Endothelial cell of umbilical vein (primary cell): ENCODE measurements around the gene CCDC187.

ENCODE experiments used
- CTCF ChIP-seq, 2 donors: IDR thresholded peaks; 1 replicate in 1 of 2; 2 replicates in 1 of 2; pipeline ENCODE4 v1.5.1; 2011; ENCODE audit warnings: low read length in 2 of 2, mild to moderate bottlenecking in 2 of 2, moderate library complexity in 2 of 2, control low read depth in 1 of 2, inconsistent platforms in 1 of 2, low read depth in 1 of 2; ENCODE audit not compliant: insufficient read depth in 1 of 2; ENCODE audit errors: extremely low read depth in 1 of 2
- EZH2 ChIP-seq: IDR thresholded peaks from 2 replicates; pipeline ENCODE4 v1.6.1; 2012; ENCODE audit warnings: borderline replicate concordance, low read depth, mild to moderate bottlenecking, moderate library complexity, low read length, inconsistent platforms; ENCODE audit not compliant: severe bottlenecking
- FOS ChIP-seq: IDR thresholded peaks from 2 replicates; pipeline ENCODE4 v1.6.1; 2011; ENCODE audit warnings: mild to moderate bottlenecking, low read length, moderate library complexity, borderline replicate concordance; ENCODE audit not compliant: insufficient read depth
- JUN ChIP-seq: IDR thresholded peaks from 2 replicates; pipeline ENCODE4 v1.6.1; 2011; ENCODE audit warnings: borderline replicate concordance, low read depth; ENCODE audit not compliant: insufficient read length, insufficient read depth
- POLR2A ChIP-seq: IDR thresholded peaks from 2 replicates; pipeline ENCODE4 v1.6.1; 2012; ENCODE audit warnings: low read depth, mild to moderate bottlenecking, control low read depth, low read length
- POLR2AphosphoS5 ChIP-seq: IDR thresholded peaks from 2 replicates; pipeline ENCODE4 v1.6.1; 2012; ENCODE audit warnings: low read depth, mild to moderate bottlenecking, control low read depth, low read length, moderate library complexity; ENCODE audit not compliant: insufficient read depth

DNA sequence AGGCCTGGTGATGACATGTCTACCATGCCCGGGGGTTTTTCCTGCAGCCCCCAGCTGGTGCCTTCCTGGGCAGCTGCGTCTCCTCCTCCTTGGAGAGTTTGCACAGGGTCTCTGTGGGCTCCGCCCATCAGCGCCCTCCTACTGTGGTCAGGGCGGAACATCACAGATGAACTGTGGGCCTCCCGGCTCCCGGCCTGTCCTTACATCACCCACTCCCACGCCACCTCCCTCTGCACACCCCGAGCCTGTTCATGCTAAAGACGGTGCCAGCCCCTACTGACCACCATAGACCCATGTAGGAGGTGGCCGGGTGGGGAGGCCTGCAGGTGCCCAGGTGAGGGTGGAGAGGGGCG lies 36.0 kb upstream of the CCDC187 start:
- TF ChIP-seq CTCF (IDR thresholded peaks at IDR 0.05; ENCODE audit: extremely low read depth in 1 of 2, insufficient read depth in 1 of 2, low read depth in 1 of 2, low read length in 2 of 2) (no peak), POLR2A (no peak), EZH2 (no peak), JUN (no peak), POLR2AphosphoS5 (no peak), FOS (no peak)
